H7 (cell line): ENCODE results near the gene OR10S1. TPM values are rescaled to one million over a fixed set of nuclear protein-coding genes. Genes with fewer than 3 reads are reported as not detected.

Experiments used
- total RNA-seq: library from RNA; depleted of rRNA; stranded (reverse); fragments of >200 nt; shearing (Covaris generic); gene quantifications from 2 replicates; pipeline ENCODE4 v1.2.3, GENCODE V29; 2014; rRNA removed

The OR10S1 gene
- total RNA-seq, 1 experiment from 2014 or later: not detected

Other genes starting within 250 kb of the OR10S1 start
- gene ZNF202, start 236.1 kb downstream of the OR10S1 start, total RNA-seq: 23.0 and 26.5 TPM in 2 replicates
- gene OR6X1, start 223.3 kb downstream of the OR10S1 start, total RNA-seq: not detected in 2 replicates
- not detected in 2 replicates for gene OR6M1, start 171.4 kb downstream of the OR10S1 start, total RNA-seq
- gene TMEM225, start 92.1 kb downstream of the OR10S1 start, total RNA-seq: not detected in 2 replicates
- not detected in 2 replicates for gene OR8D4, start 75.6 kb downstream of the OR10S1 start, total RNA-seq
- gene OR4D5, start 38.2 kb downstream of the OR10S1 start, total RNA-seq: not detected in 2 replicates
- gene OR6T1, start 33.9 kb downstream of the OR10S1 start, total RNA-seq: not detected in 2 replicates
- gene OR10G6, start 17.4 kb upstream of the OR10S1 start, total RNA-seq: not detected in 2 replicates
- not detected in 2 replicates for gene OR10G4, start 35.2 kb upstream of the OR10S1 start, total RNA-seq
- not detected in 2 replicates for gene OR10G9, start 45.2 kb upstream of the OR10S1 start, total RNA-seq
- gene OR10G8, start 49.0 kb upstream of the OR10S1 start, total RNA-seq: not detected in 2 replicates
- gene OR10G7, start 63.5 kb upstream of the OR10S1 start, total RNA-seq: not detected in 2 replicates
- 15.1 and 17.8 TPM in 2 replicates for gene VWA5A, start 137.7 kb upstream of the OR10S1 start, total RNA-seq
- not detected in 2 replicates for gene OR10D3, start 205.6 kb upstream of the OR10S1 start, total RNA-seq